Ascending aorta (tissue), 2 donors: ENCODE results near the gene MIA. TPM values are rescaled to one million over a fixed set of nuclear protein-coding genes. Genes with fewer than 3 reads are reported as not detected.
A peak's percentile ranks its signal among the peaks of the same experiment; 100 is the strongest.
"Not testable (repeated sequence)": the region's sequence is repeated elsewhere in the genome, so short reads cannot be mapped to it uniquely, and the experiment has no call there.

Source experiments
- DNase-seq, 2 donors: peaks; one replicate each; pipeline ENCODE4 v3.0.0-alpha.2; 2019; ENCODE audit warnings: low spot score in 2 of 2
- H3K27ac ChIP-seq, 2 donors: fragments of 200-600 bp; sonication (generic); one replicate each; pipeline ENCODE4 v1.5.1; 2016 to 2017; ENCODE audit warnings: mild to moderate bottlenecking in 1 of 2
- H3K27me3 ChIP-seq: fragments of 200-600 bp; sonication (generic); one replicate; pipeline ENCODE4 v1.5.1; 2017
- H3K36me3 ChIP-seq, 2 donors: fragments of 200-600 bp; sonication (generic); one replicate each; pipeline ENCODE4 v1.5.1; 2016
- H3K4me1 ChIP-seq, 2 donors: fragments of 200-600 bp; sonication (generic); one replicate each; pipeline ENCODE4 v1.5.1; 2016 to 2017; ENCODE audit warnings: mild to moderate bottlenecking in 1 of 2
- H3K4me3 ChIP-seq, 2 donors: fragments of 200-600 bp; sonication (generic); one replicate each; pipeline ENCODE4 v1.5.1; 2016 to 2017; ENCODE audit warnings: mild to moderate bottlenecking in 1 of 2
- H3K9me3 ChIP-seq, 2 donors: fragments of 200-600 bp; sonication (generic); one replicate each; pipeline ENCODE4 v1.5.1; 2016
- intact Hi-C: fragments of 100-400 bp; cut with DNase I; formaldehyde crosslinking; loops from one replicate; pipeline ENCODE4 v1.15.1; 2023
- total RNA-seq: library from RNA; depleted of rRNA; stranded (reverse); fragments of >200 nt; gene quantifications from one replicate; pipeline ENCODE4 v1.1.0, GENCODE V29; 2016
- TF ChIP-seq, protein P1 (sequence below), 3 experiments: fragments of 200-600 bp in 2 of 3; fragments of 450-650 bp in 1 of 3; sonication (generic) in 2 of 3; IDR thresholded peaks; one replicate each; pipeline ENCODE4 v1.5.1; 2016 to 2019; ENCODE audit warnings: antibody characterized with exemption in 3 of 3, mild to moderate bottlenecking in 1 of 3, moderate library complexity in 1 of 3

The MIA gene
- total RNA-seq, 1 donor from 2014 or later = not detected

DNA sequence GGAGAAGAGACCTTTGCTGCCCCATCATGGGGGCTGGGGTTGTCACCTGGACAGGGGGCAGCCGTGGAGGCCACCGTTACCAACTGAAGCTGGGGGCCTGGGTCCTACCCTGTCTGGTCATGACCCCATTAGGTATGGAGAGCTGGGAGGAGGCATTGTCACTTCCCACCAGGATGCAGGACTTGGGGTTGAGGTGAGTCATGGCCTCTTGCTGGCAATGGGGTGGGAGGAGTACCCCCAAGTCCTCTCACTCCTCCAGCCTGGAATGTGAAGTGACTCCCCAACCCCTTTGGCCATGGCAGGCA is 32.7 kb downstream of the MIA start:
- intact Hi-C loops = no loop called here
- Histone ChIP-seq H3K27me3 (no peaks in the 10 kb centered on the region), H3K4me3 (no peak overlapping the region), H3K9me3 (no peaks in the 10 kb centered on the region), H3K4me1 (peaks cover 17 to 54% of the 10 kb centered on the region in 2 donors), H3K27ac (peak overlapping the region in 1 of 2 donors; percentile 28), H3K36me3 (peaks cover 12 to 28% of the 10 kb centered on the region in 2 donors)
- no peak for DNase-seq
- TF ChIP-seq, protein P1, sequence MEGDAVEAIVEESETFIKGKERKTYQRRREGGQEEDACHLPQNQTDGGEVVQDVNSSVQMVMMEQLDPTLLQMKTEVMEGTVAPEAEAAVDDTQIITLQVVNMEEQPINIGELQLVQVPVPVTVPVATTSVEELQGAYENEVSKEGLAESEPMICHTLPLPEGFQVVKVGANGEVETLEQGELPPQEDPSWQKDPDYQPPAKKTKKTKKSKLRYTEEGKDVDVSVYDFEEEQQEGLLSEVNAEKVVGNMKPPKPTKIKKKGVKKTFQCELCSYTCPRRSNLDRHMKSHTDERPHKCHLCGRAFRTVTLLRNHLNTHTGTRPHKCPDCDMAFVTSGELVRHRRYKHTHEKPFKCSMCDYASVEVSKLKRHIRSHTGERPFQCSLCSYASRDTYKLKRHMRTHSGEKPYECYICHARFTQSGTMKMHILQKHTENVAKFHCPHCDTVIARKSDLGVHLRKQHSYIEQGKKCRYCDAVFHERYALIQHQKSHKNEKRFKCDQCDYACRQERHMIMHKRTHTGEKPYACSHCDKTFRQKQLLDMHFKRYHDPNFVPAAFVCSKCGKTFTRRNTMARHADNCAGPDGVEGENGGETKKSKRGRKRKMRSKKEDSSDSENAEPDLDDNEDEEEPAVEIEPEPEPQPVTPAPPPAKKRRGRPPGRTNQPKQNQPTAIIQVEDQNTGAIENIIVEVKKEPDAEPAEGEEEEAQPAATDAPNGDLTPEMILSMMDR (IDR thresholded peaks at IDR 0.05) = no peak

DNA sequence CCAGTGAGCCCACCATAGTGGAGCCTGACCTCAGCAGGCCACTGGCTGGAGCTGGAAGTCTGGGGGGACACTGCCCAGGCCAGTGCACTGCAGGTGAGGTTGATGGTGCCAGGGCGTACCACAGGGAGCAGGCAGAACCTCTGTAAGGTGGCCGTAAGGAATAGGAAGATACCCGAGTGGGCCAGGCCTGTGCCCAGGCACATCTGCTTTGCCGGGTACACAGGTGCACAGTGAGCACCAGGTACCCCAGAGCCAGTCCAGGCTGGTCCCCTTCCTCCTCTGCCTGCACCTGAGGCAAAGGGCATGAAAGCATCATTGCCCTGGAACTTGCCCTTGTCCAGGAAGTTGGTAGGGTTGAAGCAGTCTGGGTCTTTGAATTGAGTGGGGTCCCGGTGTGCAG is 33.2 kb downstream of the MIA start:
- H3K36me3 ChIP-seq = peaks cover 12 to 28% of the 10 kb centered on the region in 2 donors
- H3K4me1 ChIP-seq = peaks cover 12 to 51% of the 10 kb centered on the region in 2 donors
- TF ChIP-seq, protein P1 (IDR thresholded peaks at IDR 0.05) = no peak
- H3K27me3 ChIP-seq = no peaks in the 10 kb centered on the region
- H3K27ac ChIP-seq = no peak overlapping the region
- H3K4me3 ChIP-seq = no peak overlapping the region
- no peak for DNase-seq
- H3K9me3 ChIP-seq = no peaks in the 10 kb centered on the region
- intact Hi-C loops = no loop called here

DNA sequence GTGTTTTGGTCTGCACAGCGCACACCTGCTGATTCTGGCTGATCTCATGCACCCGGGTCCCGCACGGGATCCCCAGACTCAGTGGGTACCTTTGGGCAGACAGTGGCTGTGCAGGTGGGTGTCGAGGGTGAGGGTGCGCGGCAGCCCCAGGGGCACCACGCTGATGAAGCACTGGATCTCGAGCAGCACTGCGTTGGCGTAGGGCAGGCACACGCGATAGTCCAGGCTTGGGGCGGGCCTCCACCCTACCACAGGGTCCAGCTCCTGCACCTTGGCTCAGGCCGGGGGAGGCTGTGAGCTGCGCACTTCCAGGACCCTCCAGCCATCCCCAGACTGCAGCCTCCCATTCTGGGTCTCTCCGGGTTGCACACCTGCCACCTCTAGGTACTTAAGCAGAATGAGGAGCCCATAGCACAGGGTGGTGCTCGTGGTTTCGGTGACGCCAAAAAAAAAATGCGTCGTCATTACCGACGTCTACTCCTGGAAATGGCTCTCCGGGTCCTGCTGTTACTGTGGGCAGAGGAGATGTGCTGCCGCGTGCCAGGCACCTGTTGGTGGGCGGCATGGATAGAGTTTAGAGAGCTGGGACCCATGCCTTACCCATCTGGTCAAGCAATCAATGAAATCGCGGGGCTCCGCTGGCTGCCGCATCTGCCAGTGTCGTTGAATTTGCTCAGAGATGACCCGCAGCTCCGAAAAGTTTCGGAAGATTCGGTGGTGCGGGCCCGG is 34.2 kb downstream of the MIA start:
- Histone ChIP-seq H3K4me3 (peak overlapping the region in 1 of 2 donors; percentile 64), H3K27ac (peak overlapping the region in 1 of 2 donors; percentile 71), H3K27me3 (no peaks in the 10 kb centered on the region), H3K36me3 (peaks cover 12 to 28% of the 10 kb centered on the region in 2 donors), H3K4me1 (peaks cover 5 to 43% of the 10 kb centered on the region in 2 donors), H3K9me3 (no peaks in the 10 kb centered on the region)
- TF ChIP-seq, protein P1 (IDR thresholded peaks at IDR 0.05) = no peak
- DNase-seq = no peak
- intact Hi-C loops = loop anchor here (2.0 to 10.0 kb wide), 2 partner anchors 147 to 525 kb away; partner anchors contain the start of gene AKT2

DNA sequence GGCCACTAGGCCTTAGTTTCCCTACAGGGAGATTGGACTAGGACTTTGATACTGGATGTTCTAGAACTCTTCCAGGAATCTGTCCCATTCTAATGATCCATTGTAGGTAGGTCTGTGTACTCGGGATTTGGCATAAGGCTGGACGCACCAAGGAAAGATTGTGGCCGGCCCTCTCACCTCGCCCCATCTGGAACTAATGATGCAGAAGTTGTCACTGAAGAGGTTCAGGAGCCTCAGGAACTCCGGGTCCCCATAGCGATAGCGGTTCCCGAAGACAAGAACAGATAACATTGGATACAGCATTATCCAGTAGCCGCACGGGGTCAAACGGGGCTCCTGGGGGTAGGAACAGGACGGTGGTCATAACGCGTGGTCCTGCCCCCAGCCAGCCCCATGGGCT is 34.8 kb downstream of the MIA start:
- Histone ChIP-seq H3K9me3 (no peaks in the 10 kb centered on the region), H3K27me3 (no peaks in the 10 kb centered on the region), H3K4me3 (peak overlapping the region; percentile 51 to 64), H3K4me1 (peaks cover 0 to 37% of the 10 kb centered on the region in 2 donors), H3K27ac (peak overlapping the region; percentile 63 to 71), H3K36me3 (peaks cover 12 to 28% of the 10 kb centered on the region in 2 donors)
- DNase-seq = no peak
- intact Hi-C loops = loop anchor here (2.0 to 10.0 kb wide), 2 partner anchors 147 to 525 kb away; partner anchors contain the start of gene AKT2
- TF ChIP-seq, protein P1 (IDR thresholded peaks at IDR 0.05) = no peak

DNA sequence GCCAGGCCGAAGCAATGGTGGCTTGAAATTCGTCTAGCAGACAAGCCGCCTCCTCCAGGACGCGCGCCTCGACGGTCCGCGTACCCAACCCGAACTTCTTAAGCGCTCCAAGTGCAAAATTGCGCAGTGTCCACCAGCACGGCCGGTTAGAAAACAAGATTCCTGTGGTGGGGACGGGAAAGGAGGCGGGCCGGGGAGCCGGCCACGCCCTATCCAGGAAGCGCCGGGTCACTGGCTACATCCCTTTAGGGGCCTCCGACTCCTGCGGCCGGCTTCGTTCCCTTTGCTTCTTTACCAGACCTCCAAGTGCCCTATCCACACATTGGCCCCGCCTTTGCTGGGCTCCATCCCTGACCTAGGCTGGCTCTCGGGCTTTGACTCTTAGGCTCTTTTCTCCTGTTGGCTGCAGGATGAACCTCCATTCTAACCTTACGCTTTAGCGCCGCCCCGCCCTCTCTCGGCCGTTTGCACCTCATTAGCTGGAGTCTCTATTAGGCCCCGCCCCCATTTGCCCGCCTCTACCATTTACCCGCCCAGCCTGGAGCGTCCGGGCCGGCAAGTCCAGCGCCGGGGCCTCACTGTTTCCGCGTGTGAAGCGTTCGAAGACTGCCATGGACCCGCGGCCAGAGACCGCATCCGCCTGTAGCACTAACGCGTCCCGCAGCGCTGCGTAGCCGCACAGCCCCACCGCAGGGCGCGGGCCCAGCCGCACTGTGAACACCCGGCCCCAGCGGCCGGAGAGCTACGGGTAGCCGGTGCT is 35.5 kb downstream of the MIA start:
- Histone ChIP-seq H3K4me1 (peaks cover 0 to 37% of the 10 kb centered on the region in 2 donors), H3K36me3 (peaks cover 12 to 27% of the 10 kb centered on the region in 2 donors), H3K4me3 (peak overlapping the region; percentile 51 to 64), H3K27ac (peak overlapping the region; percentile 63 to 71)
- H3K27me3 ChIP-seq, H3K9me3 ChIP-seq: not testable (repeated sequence)
- TF ChIP-seq, protein P1 (IDR thresholded peaks at IDR 0.05) = peak in 2 of 3 experiments; percentile 7 to 10
- intact Hi-C loops = loop anchor here (2.0 to 10.0 kb wide), 2 partner anchors 148 to 526 kb away; partner anchors contain the start of gene AKT2
- peak in 1 of 2 donors; percentile 88 for DNase-seq
